ENCODE measurements around the gene PPIL6. TPM values are rescaled to one million over a fixed set of nuclear protein-coding genes. Genes with fewer than 3 reads are reported as not detected.

The PPIL6 gene
- total and polyA plus RNA-seq, 2 experiments from 2014 or later: 1.7 TPM

GRCh38 chr6:109393157-109393885, 47.1 kb downstream of the PPIL6 start:
- H3K4me3 ChIP-seq: no peak overlapping the region
- peaks cover 4% of the 10 kb centered on the region for H3K27me3 Mint-ChIP-seq (ENCODE audit: insufficient read depth, low read depth, poor library complexity)
- no peaks in the 10 kb centered on the region for H3F3A ChIP-seq (replicated peaks; ENCODE audit: low read depth)
- H3K36me3 ChIP-seq (ENCODE audit: insufficient read depth): no peaks in the 10 kb centered on the region
- no peaks in the 10 kb centered on the region for H3K27me3 ChIP-seq (ENCODE audit: insufficient read depth)
- H4K20me1 ChIP-seq (replicated peaks; ENCODE audit: insufficient read depth): no peaks in the 10 kb centered on the region
- H3K27ac Mint-ChIP-seq: no peak overlapping the region
- H3K36me3 Mint-ChIP-seq (ENCODE audit: low read depth): no peaks in the 10 kb centered on the region
- no peak for ATAC-seq
- H3K4me1 ChIP-seq (ENCODE audit: insufficient read depth): no peaks in the 10 kb centered on the region
- H3K79me2 ChIP-seq (replicated peaks; ENCODE audit: insufficient read depth): no peaks in the 10 kb centered on the region
- H3K27ac ChIP-seq (ENCODE audit: low read depth): no peak overlapping the region
- no peaks in the 10 kb centered on the region for H3K9me3 Mint-ChIP-seq
- TF ChIP-seq ZNF114 (CRISPR knock-in tag; IDR thresholded peaks at IDR 0.05): no peak
- no peak for TF ChIP-seq POLR2AphosphoS5 (IDR thresholded peaks at IDR 0.05; ENCODE audit: low read depth)
- no peak for TF ChIP-seq REST (IDR thresholded peaks at IDR 0.05; ENCODE audit: unreplicated experiment)
- no peak for TF ChIP-seq STAT1 (IDR thresholded peaks at IDR 0.05; ENCODE audit: unreplicated experiment)
- no peak for TF ChIP-seq EZH2 (IDR thresholded peaks at IDR 0.05; ENCODE audit: low read depth, unreplicated experiment)
- no peak for TF ChIP-seq NANOG (IDR thresholded peaks at IDR 0.05; ENCODE audit: borderline replicate concordance)
- TF ChIP-seq, protein P1, sequence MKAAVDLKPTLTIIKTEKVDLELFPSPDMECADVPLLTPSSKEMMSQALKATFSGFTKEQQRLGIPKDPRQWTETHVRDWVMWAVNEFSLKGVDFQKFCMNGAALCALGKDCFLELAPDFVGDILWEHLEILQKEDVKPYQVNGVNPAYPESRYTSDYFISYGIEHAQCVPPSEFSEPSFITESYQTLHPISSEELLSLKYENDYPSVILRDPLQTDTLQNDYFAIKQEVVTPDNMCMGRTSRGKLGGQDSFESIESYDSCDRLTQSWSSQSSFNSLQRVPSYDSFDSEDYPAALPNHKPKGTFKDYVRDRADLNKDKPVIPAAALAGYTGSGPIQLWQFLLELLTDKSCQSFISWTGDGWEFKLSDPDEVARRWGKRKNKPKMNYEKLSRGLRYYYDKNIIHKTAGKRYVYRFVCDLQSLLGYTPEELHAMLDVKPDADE (IDR thresholded peaks at IDR 0.05): no peak
- TF ChIP-seq CREB1 (CRISPR knock-in tag; IDR thresholded peaks at IDR 0.05; ENCODE audit: low read depth): no peak
- no peak for TF ChIP-seq EZH2phosphoT487 (IDR thresholded peaks at IDR 0.05; ENCODE audit: unreplicated experiment)
- TF ChIP-seq JUNB (IDR thresholded peaks at IDR 0.05; ENCODE audit: unreplicated experiment): no peak
- no peak for TF ChIP-seq ZNF462 (CRISPR knock-in tag; IDR thresholded peaks at IDR 0.05)
- TF ChIP-seq, protein P2, sequence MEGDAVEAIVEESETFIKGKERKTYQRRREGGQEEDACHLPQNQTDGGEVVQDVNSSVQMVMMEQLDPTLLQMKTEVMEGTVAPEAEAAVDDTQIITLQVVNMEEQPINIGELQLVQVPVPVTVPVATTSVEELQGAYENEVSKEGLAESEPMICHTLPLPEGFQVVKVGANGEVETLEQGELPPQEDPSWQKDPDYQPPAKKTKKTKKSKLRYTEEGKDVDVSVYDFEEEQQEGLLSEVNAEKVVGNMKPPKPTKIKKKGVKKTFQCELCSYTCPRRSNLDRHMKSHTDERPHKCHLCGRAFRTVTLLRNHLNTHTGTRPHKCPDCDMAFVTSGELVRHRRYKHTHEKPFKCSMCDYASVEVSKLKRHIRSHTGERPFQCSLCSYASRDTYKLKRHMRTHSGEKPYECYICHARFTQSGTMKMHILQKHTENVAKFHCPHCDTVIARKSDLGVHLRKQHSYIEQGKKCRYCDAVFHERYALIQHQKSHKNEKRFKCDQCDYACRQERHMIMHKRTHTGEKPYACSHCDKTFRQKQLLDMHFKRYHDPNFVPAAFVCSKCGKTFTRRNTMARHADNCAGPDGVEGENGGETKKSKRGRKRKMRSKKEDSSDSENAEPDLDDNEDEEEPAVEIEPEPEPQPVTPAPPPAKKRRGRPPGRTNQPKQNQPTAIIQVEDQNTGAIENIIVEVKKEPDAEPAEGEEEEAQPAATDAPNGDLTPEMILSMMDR (conservative IDR thresholded peaks at IDR 0.05; ENCODE audit: low read depth in 2 of 2): no peak
- no peaks in the 10 kb centered on the region for H3K9me2 ChIP-seq (ENCODE audit: insufficient read depth)
- no peak overlapping the region for H3K4me3 Mint-ChIP-seq
- no peak for DNase-seq (ENCODE audit: low spot score)
- no peaks in the 10 kb centered on the region for H3K4me1 Mint-ChIP-seq
- no peak overlapping the region for H2AFZ ChIP-seq
- H3K4me2 ChIP-seq: no peak overlapping the region
